ENCODE results near the gene NTF3. TPM values are rescaled to one million over a fixed set of nuclear protein-coding genes. Genes with fewer than 3 reads are reported as not detected.

The NTF3 gene
- total and polyA plus RNA-seq, 2 donors: 0.61 to 1.6 TPM

- Histone ChIP-seq H3K4me1 (ENCODE audit: control insufficient read depth in 2 of 2, insufficient read depth in 2 of 2, low read length in 2 of 2) (no peaks in the 10 kb centered on the region), H3K27ac (ENCODE audit: low read depth in 1 of 2, low read length in 1 of 2) (no peak overlapping the region), H3K36me3 (ENCODE audit: control insufficient read depth in 2 of 2, insufficient read depth in 2 of 2, low read length in 1 of 2) (no peaks in the 10 kb centered on the region), H3K27me3 (ENCODE audit: control insufficient read depth in 2 of 2, insufficient read depth in 1 of 2, low read length in 1 of 2) (no peaks in the 10 kb centered on the region), H3K9me3 (ENCODE audit: control insufficient read depth in 2 of 2, insufficient read depth in 1 of 2, low read length in 1 of 2) (no peaks in the 10 kb centered on the region), H3K4me3 (ENCODE audit: low read length in 2 of 2) (no peak overlapping the region)
- no peak for DNase-seq (ENCODE audit: low read depth in 6 of 9, low spot score in 9 of 9)
- 95% methylated on average over 9 of the region's 9 CpGs for WGBS
Measured at GRCh38 chr12:5499566-5500330, 67.8 kb downstream of the NTF3 start.

DNA sequence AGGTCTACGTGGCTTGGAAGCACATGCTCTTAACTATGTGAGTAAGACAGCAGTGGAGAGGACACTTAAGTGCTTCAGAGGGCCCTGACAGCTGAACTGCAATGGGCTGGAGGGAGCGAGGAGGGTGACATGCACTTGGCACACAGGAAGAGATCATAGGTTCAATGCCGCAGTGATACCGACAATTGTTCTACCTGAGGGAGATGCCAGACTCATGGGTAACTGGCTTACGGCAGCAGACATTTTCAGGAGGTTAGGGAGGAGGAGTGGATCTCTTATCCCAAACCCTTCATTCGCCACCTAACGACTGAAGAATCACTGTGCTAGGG, 68.4 kb downstream of the NTF3 start:
- Histone ChIP-seq H3K27me3 (ENCODE audit: control insufficient read depth in 2 of 2, insufficient read depth in 1 of 2, low read length in 1 of 2) (no peaks in the 10 kb centered on the region), H3K4me3 (ENCODE audit: low read length in 2 of 2) (no peak overlapping the region), H3K9me3 (ENCODE audit: control insufficient read depth in 2 of 2, insufficient read depth in 1 of 2, low read length in 1 of 2) (no peaks in the 10 kb centered on the region), H3K27ac (ENCODE audit: low read depth in 1 of 2, low read length in 1 of 2) (no peak overlapping the region), H3K4me1 (ENCODE audit: control insufficient read depth in 2 of 2, insufficient read depth in 2 of 2, low read length in 2 of 2) (no peaks in the 10 kb centered on the region), H3K36me3 (ENCODE audit: control insufficient read depth in 2 of 2, insufficient read depth in 2 of 2, low read length in 1 of 2) (no peaks in the 10 kb centered on the region)
- DNase-seq (ENCODE audit: low read depth in 6 of 9, low spot score in 9 of 9): no peak
- 85% methylated on average over 7 of the region's 7 CpGs for WGBS

DNA sequence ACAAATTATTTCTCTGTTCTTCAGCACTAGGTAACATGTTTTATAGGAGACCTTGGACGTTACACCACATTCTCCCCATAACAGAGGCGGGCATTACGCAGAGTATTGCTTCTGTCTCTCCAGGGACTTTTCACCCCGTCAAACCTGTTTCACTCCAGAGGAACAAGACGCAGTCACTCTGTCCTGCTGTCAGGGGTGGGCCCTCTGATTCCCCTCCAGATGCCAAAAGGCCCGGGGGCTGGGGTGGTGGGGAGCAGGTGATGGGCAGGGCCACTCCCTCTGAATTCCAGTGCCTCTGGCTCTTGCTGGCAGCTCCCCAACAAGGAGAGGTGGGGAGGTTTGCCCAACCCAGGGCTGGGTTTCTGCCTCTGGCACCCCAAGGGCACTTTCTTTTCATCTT, 71.9 kb downstream of the NTF3 start:
- no peaks in the 10 kb centered on the region for H3K4me1 ChIP-seq (ENCODE audit: control insufficient read depth in 2 of 2, insufficient read depth in 2 of 2, low read length in 2 of 2)
- H3K9me3 ChIP-seq (ENCODE audit: control insufficient read depth in 2 of 2, insufficient read depth in 1 of 2, low read length in 1 of 2): no peaks in the 10 kb centered on the region
- WGBS: 96% methylated on average over 6 of the region's 6 CpGs
- no peak overlapping the region for H3K4me3 ChIP-seq (ENCODE audit: low read length in 2 of 2)
- no peaks in the 10 kb centered on the region for H3K36me3 ChIP-seq (ENCODE audit: control insufficient read depth in 2 of 2, insufficient read depth in 2 of 2, low read length in 1 of 2)
- no peaks in the 10 kb centered on the region for H3K27me3 ChIP-seq (ENCODE audit: control insufficient read depth in 2 of 2, insufficient read depth in 1 of 2, low read length in 1 of 2)
- no peak for DNase-seq (ENCODE audit: low read depth in 6 of 9, low spot score in 9 of 9)
- H3K27ac ChIP-seq (ENCODE audit: low read depth in 1 of 2, low read length in 1 of 2): no peak overlapping the region

GRCh38 chr12:5505116-5505515, 73.2 kb downstream of the NTF3 start:
- DNase-seq (ENCODE audit: low read depth in 6 of 9, low spot score in 9 of 9): no peak
- WGBS: 95% methylated on average over 4 of the region's 4 CpGs
- Histone ChIP-seq H3K4me1 (ENCODE audit: control insufficient read depth in 2 of 2, insufficient read depth in 2 of 2, low read length in 2 of 2) (no peaks in the 10 kb centered on the region), H3K4me3 (ENCODE audit: low read length in 2 of 2) (no peak overlapping the region), H3K27me3 (ENCODE audit: control insufficient read depth in 2 of 2, insufficient read depth in 1 of 2, low read length in 1 of 2) (no peaks in the 10 kb centered on the region), H3K27ac (ENCODE audit: low read depth in 1 of 2, low read length in 1 of 2) (no peak overlapping the region), H3K36me3 (ENCODE audit: control insufficient read depth in 2 of 2, insufficient read depth in 2 of 2, low read length in 1 of 2) (no peaks in the 10 kb centered on the region), H3K9me3 (ENCODE audit: control insufficient read depth in 2 of 2, insufficient read depth in 1 of 2, low read length in 1 of 2) (no peaks in the 10 kb centered on the region)

GRCh38 chr12:5505751-5506150, 73.8 kb downstream of the NTF3 start:
- no peak overlapping the region for H3K4me3 ChIP-seq (ENCODE audit: low read length in 2 of 2)
- WGBS: 87% methylated on average over 2 of the region's 2 CpGs
- no peaks in the 10 kb centered on the region for H3K27me3 ChIP-seq (ENCODE audit: control insufficient read depth in 2 of 2, insufficient read depth in 1 of 2, low read length in 1 of 2)

GRCh38 chr12:5506295-5506694, 74.4 kb downstream of the NTF3 start:
- no peak overlapping the region for H3K4me3 ChIP-seq (ENCODE audit: low read length in 2 of 2)
- no peak for DNase-seq (ENCODE audit: low read depth in 6 of 9, low spot score in 9 of 9)
- no peaks in the 10 kb centered on the region for H3K4me1 ChIP-seq (ENCODE audit: control insufficient read depth in 2 of 2, insufficient read depth in 2 of 2, low read length in 2 of 2)
- WGBS: 94% methylated on average over 4 of the region's 4 CpGs
- H3K27me3 ChIP-seq (ENCODE audit: control insufficient read depth in 2 of 2, insufficient read depth in 1 of 2, low read length in 1 of 2): no peaks in the 10 kb centered on the region
- no peaks in the 10 kb centered on the region for H3K36me3 ChIP-seq (ENCODE audit: control insufficient read depth in 2 of 2, insufficient read depth in 2 of 2, low read length in 1 of 2)
- H3K9me3 ChIP-seq (ENCODE audit: control insufficient read depth in 2 of 2, insufficient read depth in 1 of 2, low read length in 1 of 2): no peaks in the 10 kb centered on the region
- H3K27ac ChIP-seq (ENCODE audit: low read depth in 1 of 2, low read length in 1 of 2): no peak overlapping the region

More at GRCh38 chr12:5505751-5506150, 73.8 kb downstream of the NTF3 start:
- no peak for DNase-seq (ENCODE audit: low read depth in 6 of 9, low spot score in 9 of 9)
- no peaks in the 10 kb centered on the region for H3K4me1 ChIP-seq (ENCODE audit: control insufficient read depth in 2 of 2, insufficient read depth in 2 of 2, low read length in 2 of 2)
- H3K27ac ChIP-seq (ENCODE audit: low read depth in 1 of 2, low read length in 1 of 2): no peak overlapping the region
- H3K9me3 ChIP-seq (ENCODE audit: control insufficient read depth in 2 of 2, insufficient read depth in 1 of 2, low read length in 1 of 2): no peaks in the 10 kb centered on the region
- no peaks in the 10 kb centered on the region for H3K36me3 ChIP-seq (ENCODE audit: control insufficient read depth in 2 of 2, insufficient read depth in 2 of 2, low read length in 1 of 2)

GRCh38 chr12:5506821-5507231, 74.9 kb downstream of the NTF3 start:
- WGBS: 87% methylated on average over 6 of the region's 6 CpGs
- Histone ChIP-seq H3K4me1 (ENCODE audit: control insufficient read depth in 2 of 2, insufficient read depth in 2 of 2, low read length in 2 of 2) (no peaks in the 10 kb centered on the region), H3K27ac (ENCODE audit: low read depth in 1 of 2, low read length in 1 of 2) (no peak overlapping the region), H3K27me3 (ENCODE audit: control insufficient read depth in 2 of 2, insufficient read depth in 1 of 2, low read length in 1 of 2) (peaks cover 0 to 3% of the 10 kb centered on the region in 2 donors), H3K36me3 (ENCODE audit: control insufficient read depth in 2 of 2, insufficient read depth in 2 of 2, low read length in 1 of 2) (no peaks in the 10 kb centered on the region), H3K4me3 (ENCODE audit: low read length in 2 of 2) (no peak overlapping the region), H3K9me3 (ENCODE audit: control insufficient read depth in 2 of 2, insufficient read depth in 1 of 2, low read length in 1 of 2) (no peaks in the 10 kb centered on the region)
- no peak for DNase-seq (ENCODE audit: low read depth in 6 of 9, low spot score in 9 of 9)

GRCh38 chr12:5507401-5507935, 75.6 kb downstream of the NTF3 start:
- no peaks in the 10 kb centered on the region for H3K9me3 ChIP-seq (ENCODE audit: control insufficient read depth in 2 of 2, insufficient read depth in 1 of 2, low read length in 1 of 2)
- no peaks in the 10 kb centered on the region for H3K36me3 ChIP-seq (ENCODE audit: control insufficient read depth in 2 of 2, insufficient read depth in 2 of 2, low read length in 1 of 2)
- DNase-seq (ENCODE audit: low read depth in 6 of 9, low spot score in 9 of 9): no peak
- no peaks in the 10 kb centered on the region for H3K4me1 ChIP-seq (ENCODE audit: control insufficient read depth in 2 of 2, insufficient read depth in 2 of 2, low read length in 2 of 2)
- 95% methylated on average over 8 of the region's 8 CpGs for WGBS
- no peak overlapping the region for H3K27ac ChIP-seq (ENCODE audit: low read depth in 1 of 2, low read length in 1 of 2)
- no peak overlapping the region for H3K4me3 ChIP-seq (ENCODE audit: low read length in 2 of 2)
- H3K27me3 ChIP-seq (ENCODE audit: control insufficient read depth in 2 of 2, insufficient read depth in 1 of 2, low read length in 1 of 2): peaks cover 3 to 10% of the 10 kb centered on the region in 2 donors

DNA sequence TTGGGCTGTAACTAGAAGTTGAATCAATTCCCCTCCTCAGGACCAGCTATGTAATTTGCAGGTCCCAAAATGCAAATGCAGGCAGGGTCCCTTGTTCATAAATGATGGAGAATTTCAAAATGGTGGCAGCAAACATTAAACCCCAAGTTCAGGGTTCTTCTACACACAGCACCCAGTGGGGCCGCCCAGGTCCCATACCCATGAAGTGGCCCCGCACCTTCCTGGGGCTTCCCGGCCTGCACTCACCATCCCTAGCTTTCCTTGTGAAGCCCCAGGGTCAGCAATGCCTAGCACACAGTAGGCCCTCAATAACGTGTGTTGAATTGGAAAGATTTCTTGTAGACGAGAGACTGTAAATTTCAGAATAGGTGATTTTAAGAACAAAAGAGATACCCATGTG, 76.0 kb downstream of the NTF3 start:
- 98% methylated on average over 5 of the region's 5 CpGs for WGBS

More for the DNA sequence above, 76.0 kb downstream of the NTF3 start:
- Histone ChIP-seq H3K9me3 (ENCODE audit: control insufficient read depth in 2 of 2, insufficient read depth in 1 of 2, low read length in 1 of 2) (no peaks in the 10 kb centered on the region), H3K27me3 (ENCODE audit: control insufficient read depth in 2 of 2, insufficient read depth in 1 of 2, low read length in 1 of 2) (peaks cover 4 to 12% of the 10 kb centered on the region in 2 donors), H3K4me1 (ENCODE audit: control insufficient read depth in 2 of 2, insufficient read depth in 2 of 2, low read length in 2 of 2) (no peaks in the 10 kb centered on the region), H3K4me3 (ENCODE audit: low read length in 2 of 2) (no peak overlapping the region), H3K36me3 (ENCODE audit: control insufficient read depth in 2 of 2, insufficient read depth in 2 of 2, low read length in 1 of 2) (no peaks in the 10 kb centered on the region), H3K27ac (ENCODE audit: low read depth in 1 of 2, low read length in 1 of 2) (no peak overlapping the region)
- DNase-seq (ENCODE audit: low read depth in 6 of 9, low spot score in 9 of 9): no peak
